HEK293 (cell line): ENCODE measurements around the gene IKZF4.

Experiments
- CTCF ChIA-PET: fragments of 350-600 bp; formaldehyde crosslinking; extraction: SDS; loops from one replicate; lab custom pipeline; 2021; ENCODE audit warnings: antibody characterized with exemption; lab: Yijun Ruan, JAX
- POLR2A ChIA-PET: fragments of 300-600 bp; formaldehyde crosslinking; extraction: SDS; loops from one replicate; lab custom pipeline; 2020; ENCODE audit warnings: antibody characterized with exemption, inconsistent platforms; lab: Yijun Ruan, JAX
- H3K27ac ChIP-seq: fragments of 200-500 bp; sonication (Bioruptor generic); 2 replicates; pipeline ENCODE4 v1.5.1; 2014; ENCODE audit warnings: low read depth, low read length, control low read depth, inconsistent platforms; ENCODE audit errors: extremely low read depth
- H3K36me3 ChIP-seq, 2 experiments: fragments of 200-500 bp in 1 of 2; sonication (Bioruptor generic) in 1 of 2; 1 replicate in 1 of 2; 2 replicates in 1 of 2; pipeline ENCODE4 v1.5.1; 2014 to 2017; ENCODE audit warnings: inconsistent platforms in 2 of 2, low read length in 2 of 2; ENCODE audit not compliant: control insufficient read depth in 2 of 2, insufficient read depth in 1 of 2
- H3K4me1 ChIP-seq: fragments of 200-500 bp; sonication (Bioruptor generic); 2 replicates; pipeline ENCODE4 v1.5.1; 2014; ENCODE audit warnings: mild to moderate bottlenecking, low read length, inconsistent platforms; ENCODE audit not compliant: control insufficient read depth, insufficient read depth
- H3K4me3 ChIP-seq: 2 replicates; pipeline ENCODE4 v1.5.1; 2011; ENCODE audit warnings: low read depth, mild to moderate bottlenecking, control low read depth, low read length, moderate library complexity
- H3K9me3 ChIP-seq: fragments of 200-500 bp; sonication (Bioruptor generic); 2 replicates; pipeline ENCODE4 v1.5.1; 2014; ENCODE audit warnings: low read depth, low read length, inconsistent platforms; ENCODE audit not compliant: control insufficient read depth, insufficient read depth
- BCL6B ChIP-seq: fragments of 450-650 bp; formaldehyde crosslinking; IDR thresholded peaks from 2 replicates; pipeline ENCODE4 v1.5.1; 2017; ENCODE audit warnings: missing biosample characterization, missing genetic modification characterization
- PRDM6 ChIP-seq: fragments of 450-650 bp; formaldehyde crosslinking; IDR thresholded peaks from 2 replicates; pipeline ENCODE4 v1.5.1; 2017; ENCODE audit warnings: missing biosample characterization, missing genetic modification characterization
- YY2 ChIP-seq: fragments of 450-650 bp; formaldehyde crosslinking; IDR thresholded peaks from 2 replicates; pipeline ENCODE4 v1.5.1; 2016; ENCODE audit warnings: missing biosample characterization, missing genetic modification characterization
- ZBTB17 ChIP-seq: fragments of 450-650 bp; formaldehyde crosslinking; IDR thresholded peaks from 2 replicates; pipeline ENCODE4 v1.5.1; 2016; ENCODE audit warnings: missing biosample characterization, missing genetic modification characterization
- ZBTB8A ChIP-seq: fragments of 450-650 bp; formaldehyde crosslinking; IDR thresholded peaks from 2 replicates; pipeline ENCODE4 v1.5.1; 2016; ENCODE audit warnings: missing biosample characterization, missing genetic modification characterization
- ZFP69B ChIP-seq: fragments of 450-650 bp; formaldehyde crosslinking; IDR thresholded peaks from 2 replicates; pipeline ENCODE4 v1.5.1; 2016; ENCODE audit warnings: missing biosample characterization, missing genetic modification characterization
- ZIC2 ChIP-seq: fragments of 450-650 bp; formaldehyde crosslinking; IDR thresholded peaks from 2 replicates; pipeline ENCODE4 v1.5.1; 2016; ENCODE audit warnings: missing biosample characterization, missing genetic modification characterization
- ZNF121 ChIP-seq: fragments of 450-650 bp; formaldehyde crosslinking; IDR thresholded peaks from 2 replicates; pipeline ENCODE4 v1.5.1; 2016; ENCODE audit warnings: missing biosample characterization, missing genetic modification characterization
- ZNF274 ChIP-seq, 2 experiments: fragments of 200-500 bp in 1 of 2; fragments of 450-650 bp in 1 of 2; sonication (Bioruptor generic) in 1 of 2; formaldehyde crosslinking in 1 of 2; IDR thresholded peaks; 2 replicates each; pipeline versions ENCODE4 v1.5.1 to v1.6.1; 2014 to 2016; ENCODE audit warnings: borderline replicate concordance in 1 of 2, inconsistent platforms in 1 of 2, low read length in 1 of 2, missing biosample characterization in 1 of 2, missing genetic modification characterization in 1 of 2
- ZNF398 ChIP-seq: fragments of 450-650 bp; formaldehyde crosslinking; IDR thresholded peaks from 2 replicates; pipeline ENCODE4 v1.5.1; 2017; ENCODE audit warnings: missing biosample characterization, missing genetic modification characterization
- ZNF449 ChIP-seq: fragments of 450-650 bp; formaldehyde crosslinking; IDR thresholded peaks from 2 replicates; pipeline ENCODE4 v1.5.1; 2017; ENCODE audit warnings: missing biosample characterization, mild to moderate bottlenecking, missing genetic modification characterization, moderate library complexity
- ZNF488 ChIP-seq: fragments of 450-650 bp; formaldehyde crosslinking; IDR thresholded peaks from 2 replicates; pipeline ENCODE4 v1.5.1; 2016; ENCODE audit warnings: missing biosample characterization, missing genetic modification characterization
- ZNF837 ChIP-seq: fragments of 450-650 bp; formaldehyde crosslinking; IDR thresholded peaks from 2 replicates; pipeline ENCODE4 v1.5.1; 2016; ENCODE audit warnings: missing biosample characterization, missing genetic modification characterization

Gene IKZF4

GRCh38 chr12:56028511-56029165 lies 7.8 kb downstream of the IKZF4 start:
- H3K27ac ChIP-seq, result no peak overlapping the region
- H3K4me3 ChIP-seq, result no peak overlapping the region
- CTCF ChIA-PET, result interaction anchor here (0.6 to 3.9 kb wide), 14 partner anchors 11 to 291 kb away, joined by 3 to 33 read pairs (median 6); partner anchors contain the start of genes DGKA and SUOX
- no peaks in the 10 kb centered on the region for H3K4me1 ChIP-seq
- no peaks in the 10 kb centered on the region for H3K9me3 ChIP-seq
- TF ChIP-seq ZBTB8A (tag by site-specific recombination) (no peak), ZNF488 (tag by site-specific recombination) (no peak), ZNF398 (tag by site-specific recombination) (peak; percentile 18; the same call in 1 of the 2 replicates), ZNF121 (tag by site-specific recombination) (0 out of 2 replicates have a peak, but pooled peaks have one; percentile 48)
- POLR2A ChIA-PET, result interaction anchor here (0.5 kb wide), 1 partner anchor 18 kb away, joined by 3 read pairs; no protein-coding TSS in a partner anchor
- H3K36me3 ChIP-seq, result peaks cover 0 to 35% of the 10 kb centered on the region in 2 experiments; a peak in 2 of 3 replicates

- TF ChIP-seq ZNF449 (tag by site-specific recombination), result no peak
- TF ChIP-seq ZFP69B (tag by site-specific recombination), result no peak
- no peak for TF ChIP-seq BCL6B (tag by site-specific recombination)
- no peak for TF ChIP-seq ZIC2 (tag by site-specific recombination)
- no peak for TF ChIP-seq ZBTB17
- no peak for TF ChIP-seq ZNF274 (IDR thresholded peaks at IDR 0.05; ENCODE audit: low read length)
- TF ChIP-seq ZNF274 (tag by site-specific recombination; IDR thresholded peaks at IDR 0.05; ENCODE audit: borderline replicate concordance), result no peak
- TF ChIP-seq YY2 (tag by site-specific recombination), result no peak
- no peak for TF ChIP-seq ZNF837 (tag by site-specific recombination)
- TF ChIP-seq PRDM6, result no peak
- Histone ChIP-seq H3K9me3 (no peaks in the 10 kb centered on the region), H3K27ac (no peak overlapping the region), H3K4me1 (no peaks in the 10 kb centered on the region), H3K4me3 (no peak overlapping the region), H3K36me3 (peaks cover 0 to 35% of the 10 kb centered on the region in 2 experiments; a peak in 2 of 3 replicates)
- CTCF ChIA-PET, result interaction anchor here (0.6 to 3.9 kb wide), 23 partner anchors 10 to 291 kb away, joined by 3 to 33 read pairs (median 4); partner anchors contain the start of genes DGKA and SUOX
- POLR2A ChIA-PET, result no interaction called here
Measured at GRCh38 chr12:56029166-56029519, 8.3 kb downstream of the IKZF4 start.
